AG09319 (cell line): Measurements from ENCODE around the gene BAZ1A.
"Not testable (repeated sequence)": the region's sequence is repeated elsewhere in the genome, so short reads cannot be mapped to it uniquely, and the experiment has no call there.

Source experiments
- DNase-seq: peaks from one replicate; pipeline ENCODE4 v3.0.0-alpha.2; 2010; ENCODE audit warnings: low read depth; ENCODE audit errors: extremely low read depth
- CTCF ChIP-seq: IDR thresholded peaks from 2 replicates; pipeline ENCODE4 v1.5.1; 2011; ENCODE audit warnings: low read depth, mild to moderate bottlenecking, inconsistent platforms, low read length, moderate library complexity

BAZ1A gene

DNA sequence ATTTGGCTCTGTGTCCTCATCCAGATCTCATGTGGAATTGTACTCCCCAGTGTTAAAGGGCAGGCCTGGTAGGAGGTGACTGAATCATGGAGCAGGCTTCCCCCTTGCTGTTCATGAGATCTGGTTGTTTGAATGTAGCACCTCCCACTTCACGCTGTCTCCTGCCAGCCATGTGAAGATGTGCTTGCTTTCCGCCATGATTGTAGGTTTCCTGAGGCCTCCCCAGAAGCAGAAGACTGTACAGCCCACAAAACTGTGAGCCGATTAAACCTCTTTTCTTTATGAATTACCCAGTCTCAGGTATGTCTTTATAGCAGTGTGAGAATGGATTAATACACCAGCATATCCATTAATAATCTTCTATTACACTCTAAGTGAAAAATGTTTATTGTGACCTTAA, 70.2 kb downstream of the BAZ1A start:
- DNase-seq, result no peak
- TF ChIP-seq CTCF, result no peak

GRCh38 chr14:34798861-34799260, 76.3 kb downstream of the BAZ1A start:
- DNase-seq, result not testable (repeated sequence)

- TF ChIP-seq CTCF, result no peak
- no peak for DNase-seq
Observed at GRCh38 chr14:34797747-34798583, 77.2 kb downstream of the BAZ1A start.

DNA sequence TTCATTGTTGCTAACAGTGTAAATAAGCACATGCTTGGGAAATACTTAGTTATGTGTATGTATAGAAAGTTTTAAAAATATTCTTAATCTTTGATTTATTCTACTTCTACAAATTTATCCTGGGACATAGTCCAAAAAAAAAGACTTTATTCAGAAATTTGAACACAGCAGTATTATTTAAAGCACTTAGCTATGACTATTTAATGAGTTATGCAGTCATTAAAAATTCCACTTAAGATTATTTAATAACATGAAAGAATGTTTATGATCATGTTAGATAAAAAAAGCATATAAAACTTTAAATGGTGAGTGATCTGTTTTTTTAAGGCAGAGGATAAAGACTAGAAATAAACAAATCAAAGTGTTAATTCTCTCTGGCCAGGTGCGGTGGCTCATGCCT, 78.3 kb downstream of the BAZ1A start:
- DNase-seq, result no peak
- TF ChIP-seq CTCF, result no peak

GRCh38 chr14:34794941-34795340, 80.2 kb downstream of the BAZ1A start:
- DNase-seq, result no peak
- TF ChIP-seq CTCF, result no peak

DNA sequence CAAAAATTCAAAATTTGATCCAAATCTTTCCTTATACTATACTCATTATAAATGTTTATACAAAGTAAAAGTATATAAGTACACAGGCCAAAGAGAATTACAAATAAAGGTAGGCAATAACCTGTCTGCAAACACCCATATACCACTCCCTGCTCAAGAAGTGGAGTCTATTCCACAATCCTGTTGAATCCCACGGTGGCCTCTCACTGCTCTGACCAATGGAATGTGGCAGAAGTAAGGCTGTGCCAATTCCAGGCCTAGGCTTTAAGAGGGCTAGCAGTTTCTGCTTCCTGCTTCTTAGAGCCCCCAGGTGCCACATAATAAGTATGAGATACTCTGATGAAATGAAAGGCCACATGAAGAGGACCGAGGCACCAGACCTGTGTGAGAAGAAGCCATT, 80.9 kb downstream of the BAZ1A start:
- no peak for TF ChIP-seq CTCF

DNA sequence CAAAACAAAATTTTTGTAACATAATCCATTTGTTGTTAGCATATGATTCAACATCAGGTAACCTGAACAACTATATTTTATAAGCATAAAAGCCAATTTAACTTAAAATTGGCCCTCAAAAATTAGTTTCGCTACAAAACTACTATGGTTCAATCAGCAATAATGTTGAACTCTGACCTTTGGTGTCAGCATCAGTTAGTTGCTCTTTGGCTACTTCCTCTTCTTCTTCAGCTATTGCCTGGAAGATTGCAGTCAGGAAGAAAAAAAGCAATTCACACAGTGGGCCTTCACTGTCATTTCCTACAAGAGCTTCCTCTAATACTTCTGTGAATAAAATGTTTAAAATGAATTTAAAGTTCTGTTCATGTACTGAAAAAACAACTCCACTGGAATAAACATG, 82.6 kb downstream of the BAZ1A start:
- no peak for TF ChIP-seq CTCF
- no peak for DNase-seq

More for the DNA sequence above, 80.9 kb downstream of the BAZ1A start:
- DNase-seq, result no peak
